ENCODE data around the gene MRPS18B.

The MRPS18B gene

DNA sequence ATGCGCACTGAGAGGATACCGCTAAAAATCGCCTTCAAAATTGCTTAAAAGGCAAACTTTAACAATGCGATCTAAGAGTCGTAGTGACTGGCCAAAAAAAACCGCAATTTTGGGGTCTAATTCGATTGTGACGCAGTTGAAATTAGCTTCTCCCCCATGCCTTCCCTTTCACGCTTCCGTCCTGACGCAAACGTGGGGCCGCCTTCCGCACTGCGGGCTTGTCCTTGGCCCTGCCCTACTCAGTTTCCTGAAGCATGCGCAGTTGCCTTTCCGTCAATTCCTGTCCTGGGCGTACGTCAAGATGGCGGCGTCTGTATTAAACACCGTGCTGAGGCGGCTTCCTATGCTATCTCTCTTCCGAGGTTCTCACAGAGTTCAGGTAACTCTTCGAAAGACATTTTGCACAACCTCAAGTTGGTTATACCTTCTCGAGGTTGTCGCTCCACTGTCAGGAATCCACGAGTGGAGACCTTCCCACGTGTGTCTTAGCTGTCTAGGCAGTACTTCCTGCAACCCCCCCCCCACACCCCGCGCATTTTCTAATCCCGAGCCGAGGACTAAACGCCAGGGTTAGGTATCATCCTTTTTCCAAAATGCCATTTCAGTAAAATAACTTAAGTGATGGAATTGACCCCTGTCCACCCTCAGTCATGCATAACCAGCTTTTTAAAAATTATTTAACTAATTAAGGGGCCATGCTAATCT lies at the start of gene MRPS18B:
Gene MRPS18B (plus strand): TSS at position 276 of the 705 bp plus-strand sequence. CDS start 26 bp downstream, at position 302.
- DNase-seq: peak; percentile 95

- no peak for DNase-seq
Measured at GRCh38 chr6:30568245-30568644, 49.4 kb upstream of the MRPS18B start.

DNA sequence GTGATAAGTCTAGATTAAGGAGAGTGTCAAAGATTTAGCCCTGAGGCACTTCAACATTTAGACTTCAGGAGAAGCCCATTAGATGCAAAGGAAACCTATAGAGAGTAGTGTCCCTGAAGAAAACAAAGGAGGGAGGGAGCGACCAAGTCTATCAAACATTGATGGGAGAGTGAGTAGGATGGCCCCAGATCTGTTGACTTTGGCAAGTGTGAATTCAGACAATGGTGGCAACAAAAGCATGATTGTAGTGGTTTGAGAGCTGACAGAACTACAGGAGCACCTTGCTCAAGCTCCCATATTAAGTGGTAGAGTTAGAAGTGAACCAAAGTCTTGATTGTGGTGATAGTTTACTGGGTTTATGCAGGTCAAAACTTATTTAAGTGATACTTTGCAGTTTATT lies 47.4 kb upstream of the MRPS18B start:
- no peak for DNase-seq

DNA sequence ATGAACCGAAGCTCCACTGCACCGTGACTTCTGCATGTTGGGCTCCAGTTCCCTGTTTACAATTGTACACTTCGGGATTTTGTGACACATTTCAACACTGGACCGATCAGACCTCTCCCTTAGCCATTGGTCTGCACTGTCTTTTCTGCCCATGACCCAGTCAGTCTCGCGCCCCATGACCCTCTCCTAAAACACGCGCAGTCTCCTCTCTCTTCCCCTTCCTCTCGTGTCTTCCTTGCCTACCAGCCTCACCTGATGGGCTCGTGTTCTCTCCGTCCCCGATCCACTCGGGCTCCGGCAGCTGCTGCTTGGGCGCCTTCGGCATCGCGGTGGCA lies 46.9 kb upstream of the MRPS18B start:
- DNase-seq: no peak

GRCh38 chr6:30571075-30571761 lies 46.4 kb upstream of the MRPS18B start, which contains the start of gene ABCF1:
Gene ABCF1 (plus strand): TSS chr6:30571442. CDS start chr6:30571488, 46 bp downstream.
- DNase-seq: peak; percentile 99

- DNase-seq: no peak
Measured at GRCh38 chr6:30571762-30572082, 45.9 kb upstream of the MRPS18B start.

DNA sequence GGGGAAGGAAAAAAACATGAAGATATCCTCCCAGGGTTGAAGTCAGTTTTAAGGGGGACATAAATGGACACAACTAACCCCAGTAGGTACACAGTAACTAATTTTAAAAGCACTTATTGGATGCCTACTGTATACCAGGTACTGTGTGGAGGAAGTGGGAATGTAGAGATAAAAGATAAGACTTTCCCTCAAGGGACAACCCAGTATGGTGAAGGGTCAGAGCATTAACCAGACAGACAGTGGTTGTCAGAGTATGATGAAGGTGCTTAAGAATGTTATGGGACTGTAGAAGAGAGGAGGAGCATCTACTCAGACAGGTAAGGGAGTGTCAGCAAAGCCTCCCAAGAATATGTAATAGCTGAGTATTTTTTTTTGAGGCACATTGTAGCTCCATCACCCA lies 45.5 kb upstream of the MRPS18B start:
- DNase-seq: no peak

- no peak for DNase-seq
Measured at GRCh38 chr6:30573113-30573512, 44.5 kb upstream of the MRPS18B start.

- no peak for DNase-seq
Measured at GRCh38 chr6:30578051-30578450, 39.6 kb upstream of the MRPS18B start.

- no peak for DNase-seq
Measured at GRCh38 chr6:30583921-30584320, 33.7 kb upstream of the MRPS18B start.

- no peak for DNase-seq
Measured at GRCh38 chr6:30589754-30590358, 27.8 kb upstream of the MRPS18B start.

DNA sequence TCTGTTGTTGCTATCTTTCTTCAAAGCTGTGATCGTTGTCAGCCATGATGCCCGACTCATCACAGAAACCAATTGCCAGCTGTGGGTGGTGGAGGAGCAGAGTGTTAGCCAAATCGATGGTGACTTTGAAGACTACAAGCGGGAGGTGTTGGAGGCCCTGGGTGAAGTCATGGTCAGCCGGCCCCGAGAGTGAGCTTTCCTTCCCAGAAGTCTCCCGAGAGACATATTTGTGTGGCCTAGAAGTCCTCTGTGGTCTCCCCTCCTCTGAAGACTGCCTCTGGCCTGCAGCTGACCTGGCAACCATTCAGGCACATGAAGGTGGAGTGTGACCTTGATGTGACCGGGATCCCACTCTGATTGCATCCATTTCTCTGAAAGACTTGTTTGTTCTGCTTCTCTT lies 27.1 kb upstream of the MRPS18B start:
- no peak for DNase-seq

DNA sequence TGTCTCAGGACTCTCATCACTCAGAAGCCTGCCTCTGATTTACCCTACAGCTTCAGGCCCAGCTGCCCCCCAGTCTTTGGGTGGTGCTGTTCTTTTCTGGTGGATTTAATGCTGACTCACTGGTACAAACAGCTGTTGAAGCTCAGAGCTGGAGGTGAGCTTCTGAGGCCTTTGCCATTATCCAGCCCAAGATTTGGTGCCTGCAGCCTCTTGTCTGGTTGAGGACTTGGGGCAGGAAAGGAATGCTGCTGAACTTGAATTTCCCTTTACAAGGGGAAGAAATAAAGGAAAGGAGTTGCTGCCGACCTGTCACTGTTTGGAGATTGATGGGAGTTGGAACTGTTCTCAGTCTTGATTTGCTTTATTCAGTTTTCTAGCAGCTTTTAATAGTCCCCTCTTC lies 26.6 kb upstream of the MRPS18B start:
- DNase-seq: no peak

- DNase-seq: no peak
Measured at GRCh38 chr6:30592287-30592686, 25.4 kb upstream of the MRPS18B start.

- peak; percentile 83 for DNase-seq
Measured at GRCh38 chr6:30597315-30598144, 20.1 kb upstream of the MRPS18B start.

DNA sequence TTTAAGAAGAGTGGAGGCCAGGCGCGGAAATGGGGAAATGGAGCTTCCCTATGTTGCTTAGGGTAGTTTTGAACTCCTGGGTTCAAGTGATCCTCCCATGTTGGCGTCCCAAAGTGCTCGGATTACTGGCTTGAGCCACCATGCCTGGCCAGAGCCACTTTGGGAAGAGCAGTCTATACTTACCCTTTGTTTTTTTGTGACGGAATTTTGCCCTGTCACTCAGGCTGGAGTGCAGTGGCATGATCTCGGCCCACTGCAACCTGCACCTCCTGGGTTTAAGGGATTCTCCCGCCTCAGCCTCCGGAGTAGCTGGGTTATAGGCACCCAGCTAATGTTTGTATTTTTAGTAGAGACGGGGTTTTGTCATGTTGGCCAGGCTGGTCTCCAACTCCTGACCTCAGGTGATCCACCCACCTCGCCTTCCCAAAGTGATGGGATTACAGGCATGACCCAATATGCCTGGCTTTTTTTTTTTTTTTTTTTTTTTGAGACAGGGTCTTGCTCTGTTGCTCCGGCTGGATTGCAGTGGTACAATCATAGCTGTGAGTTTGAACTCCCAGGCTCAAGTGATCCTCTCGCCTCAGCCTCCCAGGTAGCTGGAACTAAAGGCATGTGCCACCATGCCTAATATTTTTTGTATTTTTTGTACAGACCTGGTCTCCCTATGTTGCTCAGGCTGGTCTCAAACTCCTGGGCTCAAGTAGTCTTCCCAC lies 18.6 kb upstream of the MRPS18B start:
- no peak for DNase-seq

GRCh38 chr6:30599625-30600324 lies 17.9 kb upstream of the MRPS18B start:
- DNase-seq: no peak

- DNase-seq: no peak
Measured at GRCh38 chr6:30600451-30600961, 17.1 kb upstream of the MRPS18B start.

- DNase-seq: no peak
Measured at GRCh38 chr6:30601436-30601814, 16.2 kb upstream of the MRPS18B start.

DNA sequence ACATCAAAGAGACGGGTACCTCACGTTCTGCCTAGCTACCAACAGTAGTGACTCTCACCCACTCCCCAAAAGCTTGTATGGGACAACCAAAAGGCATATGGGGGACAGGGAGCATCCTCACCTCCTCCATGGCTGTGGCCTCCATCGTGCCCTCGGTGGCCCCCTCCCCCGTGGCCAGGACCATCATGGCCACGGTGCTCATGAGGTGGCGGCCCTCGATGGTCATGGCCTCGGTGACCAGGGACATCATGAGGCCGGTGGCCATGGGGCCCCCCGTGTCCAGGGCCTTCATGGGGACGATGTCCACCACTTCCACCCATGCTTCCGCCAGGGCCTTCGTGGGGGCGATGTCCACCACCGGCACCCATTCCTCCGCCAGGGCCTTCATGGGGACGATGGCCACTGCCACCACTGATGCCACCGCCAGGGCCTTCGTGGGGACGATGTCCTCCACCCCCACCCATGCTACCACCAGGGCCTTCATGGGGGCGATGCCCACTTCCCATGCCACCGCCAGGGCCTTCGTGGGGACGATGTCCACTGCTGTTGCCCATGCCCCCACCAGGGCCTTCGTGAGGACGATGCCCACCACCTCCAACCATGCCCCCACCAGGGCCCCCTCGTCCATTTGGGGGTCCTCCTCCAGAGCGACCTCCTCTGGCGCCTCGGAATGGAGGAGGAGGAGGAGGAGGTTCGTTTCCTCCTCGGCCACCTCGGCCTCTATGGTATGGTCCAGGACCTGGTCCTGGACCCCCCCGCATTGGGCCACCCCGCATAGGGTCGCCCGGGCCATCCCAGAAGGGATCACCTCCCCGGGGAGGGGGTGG lies 15.6 kb upstream of the MRPS18B start:
- DNase-seq: no peak

DNA sequence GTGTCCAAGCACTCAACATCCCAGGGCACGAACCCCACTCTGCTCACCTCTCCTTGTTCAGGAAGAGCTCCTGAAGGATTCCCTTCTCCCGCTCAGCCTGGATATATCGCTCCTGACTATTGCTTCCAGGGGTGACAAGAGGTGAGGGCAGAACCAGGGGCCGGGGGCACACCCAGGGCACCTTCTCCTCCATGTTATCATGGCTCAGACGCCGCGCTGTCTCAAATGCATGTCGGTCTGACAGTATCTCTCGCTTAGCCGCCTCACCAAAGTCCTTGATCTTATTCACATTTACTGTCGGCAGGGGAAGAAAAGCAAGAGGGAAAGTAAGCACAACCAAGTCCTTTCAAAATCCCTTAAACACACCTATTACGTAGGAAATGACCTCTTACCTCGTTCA lies 13.7 kb upstream of the MRPS18B start:
- DNase-seq: no peak
